Measurements from ENCODE around the gene PRIMA1. TPM values are rescaled to one million over a fixed set of nuclear protein-coding genes. Genes with fewer than 3 reads are reported as not detected.

The PRIMA1 gene
- total RNA-seq, 1 experiment from 2014 or later = not detected

- Mint-ChIP-seq H3K9me3 (ENCODE audit: low read depth, unreplicated experiment) (no peaks in the 10 kb centered on the region), H3K36me3 (ENCODE audit: insufficient read depth, unreplicated experiment) (peaks cover 4% of the 10 kb centered on the region), H3K27ac (ENCODE audit: unreplicated experiment) (no peak overlapping the region), H3K27me3 (ENCODE audit: unreplicated experiment) (peaks cover 100% of the 10 kb centered on the region), H3K4me1 (ENCODE audit: low read depth, unreplicated experiment) (no peaks in the 10 kb centered on the region), H3K4me3 (ENCODE audit: low read depth, unreplicated experiment) (peak overlapping the region; percentile 59)
- BruUV-seq (replicated peaks) = no TSS peak
- intact Hi-C loops (cut with micrococcal nuclease; ENCODE audit: unreplicated experiment) = loop anchor here (2.0 kb wide), 1 partner anchor 133 kb away; no protein-coding TSS in a partner anchor
- CTCF ChIA-PET = no interaction called here
- DNase-seq = no peak
- TF ChIP-seq CTCF (IDR thresholded peaks at IDR 0.05; ENCODE audit: unreplicated experiment) = no peak
Measured at GRCh38 chr14:93787465-93788292, 606 bp downstream of the PRIMA1 start.

GRCh38 chr14:93785423-93785822, 2.9 kb downstream of the PRIMA1 start:
- CTCF ChIA-PET = interaction anchor here (0.6 kb wide), 2 partner anchors 229 to 386 kb away, joined by 4 read pairs; no protein-coding TSS in a partner anchor
- DNase-seq = no peak
- H3K27me3 Mint-ChIP-seq (ENCODE audit: unreplicated experiment) = peaks cover 90% of the 10 kb centered on the region
- H3K4me3 Mint-ChIP-seq (ENCODE audit: low read depth, unreplicated experiment) = no peak overlapping the region
- no peak for TF ChIP-seq CTCF (IDR thresholded peaks at IDR 0.05; ENCODE audit: unreplicated experiment)
- no peaks in the 10 kb centered on the region for H3K4me1 Mint-ChIP-seq (ENCODE audit: low read depth, unreplicated experiment)
- intact Hi-C loops (cut with micrococcal nuclease; ENCODE audit: unreplicated experiment) = no loop called here
- no peak overlapping the region for H3K27ac Mint-ChIP-seq (ENCODE audit: unreplicated experiment)
- H3K36me3 Mint-ChIP-seq (ENCODE audit: insufficient read depth, unreplicated experiment) = peaks cover 4% of the 10 kb centered on the region
- no TSS peak for BruUV-seq (replicated peaks)
- H3K9me3 Mint-ChIP-seq (ENCODE audit: low read depth, unreplicated experiment) = no peaks in the 10 kb centered on the region

GRCh38 chr14:93784878-93785277, 3.4 kb downstream of the PRIMA1 start:
- H3K9me3 Mint-ChIP-seq (ENCODE audit: low read depth, unreplicated experiment) = no peaks in the 10 kb centered on the region
- no peak overlapping the region for H3K4me3 Mint-ChIP-seq (ENCODE audit: low read depth, unreplicated experiment)
- peaks cover 4% of the 10 kb centered on the region for H3K36me3 Mint-ChIP-seq (ENCODE audit: insufficient read depth, unreplicated experiment)
- intact Hi-C loops (cut with micrococcal nuclease; ENCODE audit: unreplicated experiment) = no loop called here
- no TSS peak for BruUV-seq (replicated peaks)
- no peak for TF ChIP-seq CTCF (IDR thresholded peaks at IDR 0.05; ENCODE audit: unreplicated experiment)
- CTCF ChIA-PET = interaction anchor here (0.6 kb wide), 2 partner anchors 229 to 385 kb away, joined by 4 read pairs; no protein-coding TSS in a partner anchor
- peaks cover 90% of the 10 kb centered on the region for H3K27me3 Mint-ChIP-seq (ENCODE audit: unreplicated experiment)
- H3K4me1 Mint-ChIP-seq (ENCODE audit: low read depth, unreplicated experiment) = no peaks in the 10 kb centered on the region
- no peak overlapping the region for H3K27ac Mint-ChIP-seq (ENCODE audit: unreplicated experiment)
- DNase-seq = no peak

- no peak for TF ChIP-seq CTCF (IDR thresholded peaks at IDR 0.05; ENCODE audit: unreplicated experiment)
- Mint-ChIP-seq H3K27me3 (ENCODE audit: unreplicated experiment) (peaks cover 83% of the 10 kb centered on the region), H3K27ac (ENCODE audit: unreplicated experiment) (no peak overlapping the region), H3K9me3 (ENCODE audit: low read depth, unreplicated experiment) (no peaks in the 10 kb centered on the region), H3K4me3 (ENCODE audit: low read depth, unreplicated experiment) (no peak overlapping the region), H3K4me1 (ENCODE audit: low read depth, unreplicated experiment) (no peaks in the 10 kb centered on the region), H3K36me3 (ENCODE audit: insufficient read depth, unreplicated experiment) (no peaks in the 10 kb centered on the region)
- no TSS peak for BruUV-seq (replicated peaks)
- intact Hi-C loops (cut with micrococcal nuclease; ENCODE audit: unreplicated experiment) = no loop called here
- no peak for DNase-seq
- CTCF ChIA-PET = no interaction called here
Measured at GRCh38 chr14:93780813-93781400, 7.4 kb downstream of the PRIMA1 start.

All from Calu3 (cell line).